Activated CD8-positive, alpha-beta memory T cell treated with anti-CD3 and anti-CD28 coated beads, Interleukin-2, amount 50 U/mL, for 4 hours (primary cell): ENCODE measurements around the gene ZNF667.

ENCODE experiments used
- DNase-seq: peaks from one replicate; pipeline ENCODE4 v3.0.0-alpha.2; 2020

ZNF667 gene

DNA sequence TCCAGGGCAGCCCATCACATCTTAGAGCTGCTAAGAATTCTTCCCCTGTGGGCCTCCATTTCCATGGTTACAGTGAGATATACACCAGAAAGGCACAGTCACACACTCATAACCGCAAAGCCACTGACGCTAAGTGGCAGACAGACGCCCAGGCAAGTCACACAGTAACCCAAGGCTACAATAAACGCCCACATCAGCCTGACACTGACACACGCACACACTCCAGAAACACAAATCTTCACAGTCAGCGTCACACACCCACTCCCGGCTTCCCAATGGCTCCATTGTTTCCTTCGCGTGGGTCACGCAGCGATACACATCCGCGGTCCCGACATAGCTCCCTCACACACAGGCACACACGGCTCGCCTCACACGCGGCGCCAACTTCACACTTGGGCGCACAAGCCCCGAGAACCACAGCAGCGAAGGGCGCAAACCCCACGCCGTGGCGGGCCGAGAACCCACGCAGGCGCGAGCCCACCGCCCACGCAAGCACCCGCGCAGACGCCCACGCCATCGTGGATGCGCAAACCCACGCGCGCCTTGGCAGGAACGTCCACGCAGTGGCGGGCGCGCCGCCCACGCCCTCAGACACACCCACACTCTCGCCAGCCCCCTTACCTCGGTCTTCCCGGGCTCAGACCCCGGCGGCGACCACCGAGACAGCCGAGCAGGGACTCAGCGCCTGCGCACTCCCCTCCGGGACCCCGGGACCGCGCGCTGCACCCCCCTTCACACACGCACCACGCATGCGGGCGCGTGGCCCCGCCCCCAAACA, at the start of gene ZNF667:
Gene ZNF667, minus strand, starts transcription at position 695 of the 778 bp plus-strand sequence. CDS start 14,975 bp downstream, outside the sequence.
- peak; percentile 45 for DNase-seq

DNA sequence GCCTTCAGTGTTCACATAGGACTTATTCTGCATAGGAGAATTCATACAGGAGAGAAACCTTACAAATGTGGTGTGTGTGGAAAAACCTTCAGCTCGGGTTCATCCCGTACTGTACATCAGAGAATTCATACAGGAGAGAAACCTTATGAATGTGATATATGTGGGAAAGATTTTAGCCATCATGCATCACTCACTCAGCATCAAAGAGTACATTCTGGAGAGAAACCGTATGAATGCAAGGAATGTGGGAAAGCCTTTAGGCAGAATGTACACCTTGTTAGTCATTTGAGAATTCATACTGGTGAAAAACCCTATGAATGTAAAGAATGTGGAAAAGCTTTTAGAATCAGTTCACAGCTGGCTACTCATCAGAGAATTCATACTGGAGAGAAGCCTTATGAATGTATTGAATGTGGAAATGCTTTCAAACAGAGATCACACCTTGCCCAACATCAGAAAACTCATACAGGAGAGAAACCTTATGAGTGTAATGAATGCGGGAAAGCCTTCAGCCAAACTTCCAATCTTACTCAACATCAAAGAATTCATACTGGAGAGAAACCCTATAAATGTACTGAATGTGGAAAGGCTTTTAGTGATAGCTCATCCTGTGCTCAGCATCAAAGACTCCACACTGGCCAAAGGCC, 48.2 kb upstream of the ZNF667 start:
- DNase-seq: no peak

DNA sequence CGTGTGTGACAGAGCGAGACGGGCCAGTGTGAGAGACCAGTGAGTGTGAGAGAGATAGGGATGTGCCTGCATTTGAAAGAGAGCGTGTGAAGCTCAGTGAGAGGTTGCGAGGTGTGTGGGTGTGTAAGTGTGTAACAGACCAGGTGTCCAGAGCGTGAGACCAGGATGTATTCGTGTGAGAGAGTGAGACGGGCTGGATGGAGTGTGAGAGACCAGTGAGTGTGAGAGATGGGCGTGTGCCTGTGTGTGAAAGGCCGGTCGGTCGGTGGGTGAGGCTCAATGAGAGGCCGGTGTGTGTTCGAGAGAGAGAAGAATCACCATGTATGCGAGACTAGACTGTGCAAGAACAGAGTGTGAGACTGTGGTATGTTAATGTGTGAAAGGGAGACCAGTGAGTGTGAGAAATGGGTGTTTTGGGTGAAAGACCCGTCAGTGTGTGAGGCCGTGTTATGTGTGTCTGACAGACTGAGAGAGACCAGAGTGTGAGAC, 31.2 kb upstream of the ZNF667 start:
- no peak for DNase-seq

DNA sequence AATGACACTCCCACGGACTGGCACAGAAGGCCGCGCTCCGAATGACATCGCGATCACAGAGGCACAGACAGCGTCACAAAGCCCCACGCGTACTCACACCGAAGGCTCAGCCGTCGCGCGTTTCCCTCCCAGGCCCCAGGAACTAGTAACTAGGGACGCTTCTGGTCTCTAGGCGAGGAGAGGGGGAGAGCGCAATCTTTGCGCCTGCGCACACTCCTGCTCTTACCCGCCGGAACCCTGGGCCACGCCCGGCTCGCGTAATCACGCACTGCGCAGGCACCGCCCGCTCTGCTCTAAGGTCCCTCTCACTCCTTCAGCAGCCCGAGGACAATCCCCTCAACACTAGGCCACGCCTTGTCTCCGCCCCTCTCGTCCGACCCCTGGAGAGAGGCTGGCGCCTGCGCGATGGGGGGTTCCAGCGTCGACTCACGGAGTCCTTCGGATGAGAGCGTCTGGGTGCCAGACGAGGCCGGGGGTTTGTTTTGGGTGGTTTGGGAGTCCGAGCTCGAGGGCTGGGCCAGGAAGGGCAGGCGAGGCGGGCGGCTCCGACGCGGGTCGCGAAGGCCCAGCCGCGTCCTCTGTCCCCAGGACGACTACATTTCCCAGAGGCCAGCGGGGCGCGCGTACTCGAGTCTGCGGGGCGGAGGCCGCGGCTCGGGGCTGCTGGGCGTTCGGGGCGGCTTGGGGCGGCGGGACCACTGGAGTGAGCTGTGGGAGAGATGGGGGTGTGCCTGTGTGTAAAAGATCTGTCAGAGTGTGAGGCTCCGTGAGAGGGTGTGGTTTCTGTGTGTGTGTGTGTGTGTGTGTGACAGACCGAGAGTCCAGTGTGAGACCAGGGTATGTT, 30.5 kb upstream of the ZNF667 start, which contains the start of gene ZNF471:
Gene ZNF471, plus strand, starts transcription at position 410 of the 844 bp plus-strand sequence. CDS start 3,717 bp downstream, outside the sequence.
- DNase-seq: peak; percentile 88

DNA sequence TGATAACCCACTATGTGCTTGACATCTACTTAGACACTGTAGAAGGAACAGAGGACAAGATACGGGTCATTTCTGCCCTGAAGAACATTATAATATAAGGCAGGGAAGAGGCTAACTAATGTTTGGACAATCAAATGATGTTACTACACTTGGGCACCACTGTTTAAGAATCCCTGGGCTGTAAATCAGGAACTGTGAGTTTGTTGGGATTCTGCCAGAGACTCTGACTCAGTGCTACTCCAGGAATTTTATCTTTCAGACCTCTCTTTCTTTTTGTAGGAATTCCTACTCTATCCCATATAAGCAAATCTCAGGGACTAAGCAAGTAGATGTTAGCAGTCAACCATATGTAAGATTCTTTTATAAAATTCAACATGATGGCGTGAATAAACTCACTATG, 27.4 kb upstream of the ZNF667 start:
- DNase-seq: no peak

DNA sequence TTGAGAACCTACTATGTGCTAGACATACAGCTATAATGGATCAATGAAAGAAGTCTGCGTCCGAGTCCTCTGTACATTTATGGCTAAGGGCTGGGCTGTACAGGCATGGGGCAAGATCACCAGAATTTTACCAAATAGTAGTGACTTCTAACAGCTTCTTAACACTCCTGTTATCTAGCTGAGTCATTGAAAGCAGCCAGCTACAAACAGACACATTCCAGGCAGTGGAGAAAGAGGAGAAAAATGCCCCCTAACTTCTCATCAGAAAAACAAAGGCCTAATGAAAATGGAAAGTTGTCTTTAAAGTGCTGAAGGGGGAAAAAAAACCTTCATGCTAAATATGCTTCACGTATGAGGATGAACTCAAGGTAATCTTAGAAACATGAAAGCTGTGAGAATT, 14.3 kb upstream of the ZNF667 start:
- no peak for DNase-seq

DNA sequence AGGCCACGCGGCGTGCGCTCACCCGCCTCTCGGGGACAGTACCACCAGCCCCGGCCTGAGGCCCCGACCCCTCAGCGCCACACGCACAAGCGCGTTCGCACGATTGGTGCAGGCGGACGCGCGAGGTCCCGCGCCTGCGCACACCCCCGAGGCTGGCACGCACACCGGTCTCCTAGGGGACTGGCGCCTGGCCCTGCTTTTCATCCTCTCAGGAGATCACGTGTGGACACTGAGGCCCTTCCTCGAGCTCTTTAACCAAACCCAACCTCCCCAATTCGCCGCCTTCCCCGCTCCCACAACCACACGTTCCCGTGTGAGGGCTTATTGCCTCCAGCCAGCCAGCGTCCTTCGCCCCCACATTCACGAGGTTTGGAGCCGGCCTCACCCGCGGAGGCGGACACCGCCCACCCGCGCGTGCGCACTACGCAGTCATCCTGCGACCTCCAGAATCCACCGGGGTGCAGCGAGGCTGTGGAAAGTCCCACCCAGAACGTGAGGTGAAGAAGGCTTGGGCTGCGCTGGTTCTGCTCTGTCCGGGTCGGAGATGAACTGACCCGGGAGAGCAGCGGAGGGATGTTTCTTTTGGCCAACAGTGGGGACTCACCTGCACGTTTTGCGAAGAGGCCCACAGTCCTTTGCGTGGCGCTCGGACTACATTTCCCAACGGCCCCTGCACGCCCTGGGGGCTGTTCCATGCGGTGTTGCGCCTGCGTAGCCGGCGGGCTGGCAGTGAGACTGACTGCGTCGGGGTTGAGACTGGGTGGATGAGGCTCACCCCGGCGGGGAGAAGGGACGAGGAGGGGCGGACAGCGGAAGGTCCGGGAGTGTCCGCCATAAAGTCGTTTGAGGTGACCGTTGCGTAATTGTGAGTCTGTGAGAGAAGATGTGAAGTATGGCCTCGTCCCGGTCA, 539 bp upstream of the ZNF667 start:
- DNase-seq: peak; percentile 72

DNA sequence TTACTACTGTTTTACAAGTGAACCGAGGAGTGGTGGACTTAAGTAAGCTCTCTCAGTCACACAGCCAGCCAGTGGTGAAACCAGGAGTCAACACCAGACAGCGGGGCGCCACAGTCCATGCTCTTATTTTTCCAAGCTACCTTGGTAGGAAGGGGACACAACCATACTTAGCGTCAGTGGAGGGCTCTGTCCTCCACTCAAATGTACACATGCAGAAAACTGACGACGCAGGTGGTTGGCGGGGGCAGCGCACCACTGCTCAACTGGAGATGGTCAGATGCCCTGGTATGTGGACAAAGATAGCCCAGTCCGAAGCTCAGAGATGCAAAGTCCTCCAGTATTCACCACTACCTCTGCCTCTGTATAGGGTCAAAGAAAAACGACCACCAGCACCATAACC, 1.1 kb downstream of the ZNF667 start:
- no peak for DNase-seq

DNA sequence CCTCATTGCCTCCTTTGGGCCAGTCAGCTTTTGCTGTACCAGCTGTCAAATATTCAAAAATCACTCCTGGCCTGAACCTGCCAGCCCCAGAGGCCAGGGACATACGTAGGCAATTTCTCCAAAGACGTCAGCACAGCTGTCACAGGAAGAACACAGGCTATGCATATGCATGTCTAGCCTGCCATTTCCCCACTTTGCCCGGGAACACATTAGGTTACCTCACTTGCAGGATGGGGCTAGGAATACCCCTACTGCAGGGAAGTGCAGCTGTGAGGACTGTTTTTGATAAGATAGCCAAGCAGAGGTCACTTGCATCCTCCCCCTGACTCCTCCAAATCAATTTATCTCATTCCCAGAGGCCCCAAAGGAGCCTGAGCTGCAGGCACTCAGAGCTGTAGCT, 2.8 kb downstream of the ZNF667 start:
- no peak for DNase-seq

DNA sequence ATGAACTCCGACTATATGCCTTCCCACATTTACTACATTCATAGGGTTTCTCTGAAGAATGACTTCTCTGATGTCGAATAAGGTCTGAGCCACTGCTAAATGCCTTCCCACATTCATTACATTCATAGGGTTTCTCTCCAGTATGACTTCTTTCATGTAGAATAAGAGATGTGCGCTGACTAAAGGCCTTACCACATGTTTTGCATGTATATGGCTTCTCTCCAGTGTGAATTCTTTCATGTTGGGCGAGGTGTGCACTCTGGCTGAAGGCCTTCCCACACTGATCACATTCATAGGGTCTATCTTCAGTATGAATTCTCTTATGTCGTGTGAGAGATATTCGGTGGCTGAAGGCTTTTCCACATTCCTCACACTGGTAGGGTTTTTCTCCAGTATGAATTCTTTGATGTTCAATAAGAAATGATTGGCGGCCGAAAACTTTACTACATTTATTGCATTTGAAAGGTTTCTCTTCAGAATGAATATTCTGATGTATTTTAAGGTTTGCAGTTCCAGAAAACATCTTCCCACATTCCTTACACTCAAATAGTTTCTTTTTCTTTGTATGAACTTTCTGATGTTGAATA, 35.8 kb downstream of the ZNF667 start:
- no peak for DNase-seq

DNA sequence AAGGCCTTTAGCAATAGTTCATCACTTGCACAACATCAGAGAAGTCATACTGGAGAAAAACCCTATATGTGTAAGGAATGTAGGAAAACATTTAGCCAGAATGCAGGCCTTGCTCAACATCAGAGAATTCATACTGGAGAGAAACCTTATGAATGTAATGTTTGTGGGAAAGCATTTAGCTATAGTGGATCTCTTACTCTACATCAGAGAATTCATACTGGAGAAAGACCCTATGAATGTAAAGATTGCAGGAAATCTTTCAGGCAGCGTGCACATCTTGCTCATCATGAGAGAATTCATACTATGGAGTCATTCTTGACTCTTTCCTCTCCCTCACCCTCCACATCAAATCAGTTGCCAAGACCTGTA, 53.2 kb downstream of the ZNF667 start:
- no peak for DNase-seq

DNA sequence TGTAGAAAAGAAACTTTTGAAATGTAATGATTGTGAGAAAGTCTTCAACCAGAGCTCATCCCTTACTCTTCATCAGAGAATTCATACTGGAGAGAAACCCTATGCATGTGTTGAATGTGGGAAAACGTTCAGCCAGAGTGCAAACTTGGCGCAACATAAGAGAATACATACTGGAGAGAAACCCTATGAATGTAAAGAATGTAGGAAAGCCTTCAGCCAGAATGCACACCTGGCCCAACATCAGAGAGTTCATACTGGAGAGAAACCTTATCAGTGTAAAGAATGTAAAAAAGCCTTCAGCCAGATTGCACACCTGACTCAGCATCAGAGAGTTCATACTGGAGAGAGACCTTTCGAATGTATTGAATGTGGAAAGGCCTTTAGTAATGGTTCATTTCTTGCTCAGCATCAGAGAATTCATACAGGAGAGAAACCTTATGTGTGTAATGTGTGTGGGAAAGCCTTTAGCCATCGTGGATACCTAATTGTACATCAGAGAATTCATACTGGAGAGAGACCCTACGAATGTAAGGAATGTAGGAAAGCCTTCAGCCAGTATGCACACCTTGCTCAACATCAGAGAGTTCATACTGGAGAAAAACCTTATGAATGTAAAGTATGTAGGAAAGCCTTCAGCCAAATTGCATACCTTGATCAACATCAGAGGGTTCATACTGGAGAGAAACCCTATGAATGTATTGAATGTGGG, 53.7 kb downstream of the ZNF667 start:
- DNase-seq: no peak

DNA sequence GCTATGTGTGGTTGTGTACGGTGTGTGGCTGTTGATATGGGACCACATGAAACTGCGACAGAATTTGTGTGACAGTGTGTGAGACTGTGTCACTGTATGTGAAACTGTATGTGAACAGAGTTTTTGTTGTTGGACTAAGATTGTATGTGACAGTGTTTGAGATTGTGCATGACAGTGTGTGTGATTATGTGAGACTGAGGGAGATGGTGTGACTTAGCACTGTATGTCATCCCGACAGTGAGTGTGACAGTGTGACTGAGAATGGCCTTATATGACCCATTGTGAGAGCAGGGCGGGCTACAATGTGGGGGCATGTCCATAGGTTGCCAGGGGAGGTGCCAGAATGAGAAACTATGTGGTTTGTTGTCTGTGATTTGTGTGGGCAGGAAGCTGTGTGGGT, 72.1 kb downstream of the ZNF667 start:
- no peak for DNase-seq

DNA sequence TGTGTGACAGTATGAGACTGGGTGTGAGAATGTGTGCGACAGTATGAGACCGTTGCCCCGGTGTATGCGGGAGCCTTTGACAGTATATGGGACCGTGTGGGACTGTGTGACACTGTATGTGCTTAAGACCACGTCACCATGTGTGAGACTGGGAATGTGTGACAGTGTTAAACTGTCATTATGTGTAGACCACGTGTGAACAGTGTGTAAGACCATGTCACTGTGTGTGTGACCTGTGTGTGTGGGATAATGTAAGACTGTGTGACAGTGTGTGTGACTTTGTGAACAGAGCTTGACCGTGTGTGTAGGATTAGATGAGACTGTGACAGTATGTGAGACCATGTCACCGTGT, 72.5 kb downstream of the ZNF667 start:
- DNase-seq: no peak

DNA sequence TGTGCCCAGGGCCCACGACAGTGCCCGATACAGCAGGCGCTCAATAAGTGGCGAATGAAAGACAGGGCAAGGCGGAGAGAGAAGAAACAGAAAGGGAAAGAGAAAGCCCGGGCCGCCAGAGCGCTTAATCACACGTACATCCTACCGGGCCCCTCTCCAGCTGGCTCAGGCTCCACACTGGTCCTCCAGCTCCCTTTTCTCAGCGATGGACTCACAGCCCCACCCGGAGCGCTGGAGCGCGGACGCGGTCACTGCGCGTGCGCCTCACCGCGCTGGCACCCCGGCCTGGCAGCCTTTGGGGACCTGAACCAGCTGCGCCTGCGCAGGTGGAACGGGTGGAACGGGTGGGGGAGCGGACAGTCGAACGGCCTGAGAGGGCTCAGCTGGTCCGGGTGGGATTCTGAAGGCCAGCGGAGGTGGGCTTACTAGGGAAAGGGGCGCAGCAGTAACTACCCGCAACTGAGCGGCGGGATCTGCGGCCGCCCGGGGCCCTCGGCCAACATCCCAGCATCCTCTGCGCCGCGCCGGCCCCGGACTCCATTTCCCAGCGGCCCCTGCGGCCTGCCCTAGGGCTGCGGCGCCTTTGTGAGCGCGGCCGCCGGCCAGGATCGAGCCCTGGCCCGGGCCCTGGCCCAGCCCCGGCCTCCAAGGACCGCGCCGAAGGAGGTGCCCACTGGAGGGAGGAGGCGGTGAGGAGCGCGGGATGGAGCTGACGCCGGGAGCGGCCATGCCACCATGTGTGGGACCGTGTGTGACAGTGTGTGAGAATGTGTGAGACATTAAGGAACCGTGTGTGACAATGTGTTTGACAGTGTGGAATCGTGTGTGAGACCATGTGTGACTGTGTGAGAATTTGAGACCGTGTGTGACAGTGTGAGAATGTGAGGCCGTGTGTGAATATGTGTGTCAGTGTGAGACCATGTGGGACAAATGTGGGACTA, 73.1 kb downstream of the ZNF667 start, which contains the start of gene ZNF583:
Gene ZNF583, plus strand, starts transcription at position 569 of the 941 bp plus-strand sequence. CDS start 2,783 bp downstream, outside the sequence.
- peak; percentile 88 for DNase-seq

DNA sequence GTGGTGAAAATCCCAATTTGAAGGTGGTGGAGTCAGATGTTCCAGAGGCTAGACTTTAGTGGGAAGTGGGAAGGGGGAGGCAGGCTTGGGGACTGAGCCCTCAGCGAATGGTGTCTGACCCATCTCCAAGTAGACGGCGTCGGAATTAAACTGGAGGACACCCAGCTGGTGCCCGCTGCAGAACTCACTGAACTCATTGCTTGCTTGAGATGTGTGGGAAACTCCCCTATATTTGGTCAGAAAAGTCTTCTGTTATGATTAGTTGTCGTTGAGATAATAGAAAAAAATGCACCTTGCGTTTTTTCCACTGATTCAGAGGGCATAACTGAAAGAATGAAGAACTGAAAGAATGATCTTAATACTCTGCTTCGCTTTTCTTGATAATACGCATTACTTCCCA, 73.9 kb downstream of the ZNF667 start:
- no peak for DNase-seq

DNA sequence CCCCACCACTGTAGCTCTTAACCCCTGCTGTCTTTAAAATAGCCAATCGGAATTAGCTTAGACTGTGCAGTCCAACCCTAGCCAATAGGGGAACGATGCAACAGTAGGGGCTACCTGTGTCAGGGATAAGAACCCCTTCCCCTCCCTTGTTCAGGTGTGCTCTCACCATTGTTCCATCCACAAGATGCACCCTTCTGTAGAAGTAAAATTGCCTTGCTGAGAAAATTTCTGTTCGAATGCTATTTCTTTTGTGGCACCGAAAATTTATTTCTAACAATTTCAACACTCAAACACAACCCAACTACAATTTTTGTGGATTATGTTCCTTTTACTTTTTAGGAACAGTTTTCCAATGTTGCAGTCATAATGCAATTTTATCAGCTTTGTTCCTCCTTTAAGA, 76.7 kb downstream of the ZNF667 start:
- DNase-seq: no peak

DNA sequence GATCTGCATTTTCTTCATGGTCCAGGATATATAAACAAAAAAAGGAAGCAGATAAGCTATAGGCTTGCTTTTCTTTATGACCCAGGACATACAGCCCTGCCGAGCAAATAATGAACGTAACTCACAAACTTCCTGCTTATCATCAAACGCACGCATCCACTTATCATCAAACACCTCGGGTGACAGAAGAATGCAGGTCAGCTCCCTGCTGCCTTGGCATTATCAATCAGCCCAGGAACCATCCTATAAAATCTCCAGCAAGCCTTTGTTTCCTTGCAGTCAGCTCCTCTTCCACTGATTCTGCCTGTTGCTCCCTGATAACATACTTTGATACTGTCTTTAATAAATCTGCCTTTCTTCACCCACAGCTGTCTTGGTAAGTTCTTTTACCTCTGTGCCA, 78.3 kb downstream of the ZNF667 start:
- DNase-seq: no peak

DNA sequence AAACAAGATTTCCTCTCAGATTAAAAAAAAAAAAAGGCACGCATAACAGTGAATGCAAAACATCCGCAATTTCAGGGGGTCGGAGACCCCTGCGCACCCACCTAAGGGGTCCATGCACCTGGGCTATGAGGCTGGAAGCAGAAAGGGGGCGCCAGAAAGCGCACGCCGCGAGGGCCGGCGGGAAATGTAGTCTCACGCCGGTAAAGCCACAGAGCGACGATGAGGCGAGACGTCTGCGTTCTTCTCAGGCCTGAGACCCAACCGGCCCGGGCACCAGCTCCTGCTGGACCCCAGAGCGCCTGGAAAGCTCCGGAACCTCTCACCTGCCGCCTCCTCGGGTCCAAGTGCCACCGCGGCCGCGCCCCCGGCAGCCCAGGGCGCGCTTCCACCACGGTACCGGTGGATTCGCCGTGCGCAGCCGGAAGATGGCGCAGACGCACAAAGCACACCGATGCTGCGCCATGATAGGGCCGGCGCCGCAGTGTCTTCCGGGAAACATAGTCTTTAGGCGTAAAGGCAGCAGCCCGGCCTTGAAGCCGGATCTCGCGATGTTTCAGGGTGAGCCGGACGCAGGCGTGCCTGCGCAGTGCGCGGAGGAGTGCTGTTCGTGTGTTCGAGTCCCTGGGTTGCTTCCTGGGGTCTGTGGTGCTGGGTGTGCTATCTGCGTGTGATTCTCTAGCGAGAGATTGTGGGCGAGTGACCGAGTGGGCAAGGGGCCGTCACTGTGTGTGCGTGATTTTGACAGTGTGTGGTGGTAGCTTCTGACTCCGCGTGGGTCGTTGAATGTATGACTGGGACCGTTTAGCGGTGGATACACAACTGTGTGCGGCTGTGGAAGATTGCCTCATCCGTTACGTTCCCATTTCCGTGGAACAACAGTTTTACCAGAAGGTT, 83.8 kb downstream of the ZNF667 start, which contains the start of gene ZNF582:
Gene ZNF582, minus strand, starts transcription at position 416 of the 894 bp plus-strand sequence. CDS start 1,782 bp downstream, outside the sequence.
- peak; percentile 90 for DNase-seq
